ENCODE results near the gene PEAK1. TPM values are rescaled to one million over a fixed set of nuclear protein-coding genes. Genes with fewer than 3 reads are reported as not detected.

Gene PEAK1
- total RNA-seq, 1 experiment from 2014 or later = 21.2 TPM

DNA sequence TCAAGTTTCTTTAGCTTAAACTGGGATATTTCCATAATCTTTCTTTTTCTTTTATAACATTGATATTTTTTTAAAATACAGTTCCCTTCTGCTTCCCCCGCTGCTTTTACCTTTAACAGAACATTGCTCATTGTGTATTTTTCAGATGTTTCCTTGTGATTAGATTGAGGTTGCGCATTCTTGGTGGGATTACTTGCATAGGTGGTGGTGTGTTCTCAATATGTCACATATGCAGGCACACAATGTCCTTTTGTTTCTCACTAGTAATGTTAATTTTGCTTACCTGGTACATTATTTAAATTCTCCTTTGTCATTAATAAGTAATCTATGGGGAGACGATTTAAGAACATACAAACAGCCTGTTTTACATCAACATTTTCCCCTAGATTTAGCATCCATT is 49.0 kb upstream of the PEAK1 start:
- DNase-seq = no peak
- Histone ChIP-seq H2AFZ (ENCODE audit: low read length) (no peak overlapping the region), H2BK120ac (ENCODE audit: low read depth, low read length, poor library complexity, severe bottlenecking) (no peak overlapping the region), H3K23ac (ENCODE audit: insufficient read length, low read depth, low read length) (no peak overlapping the region), H3K9ac (ENCODE audit: extremely low read depth, insufficient read length, low read length) (no peak overlapping the region), H2BK12ac (ENCODE audit: insufficient read length, low read depth, low read length) (no peak overlapping the region), H3K4ac (ENCODE audit: low read depth, low read length) (no peak overlapping the region), H3K18ac (ENCODE audit: insufficient read length, low read depth, low read length) (no peak overlapping the region), H4K5ac (ENCODE audit: insufficient read length, low read depth, low read length) (no peak overlapping the region), H3K79me2 (ENCODE audit: insufficient read depth, low read length) (no peaks in the 10 kb centered on the region), H3K4me2 (ENCODE audit: insufficient read depth, insufficient read length, low read length) (no peak overlapping the region), H3K23me2 (ENCODE audit: insufficient read length, low read depth, low read length, poor library complexity, severe bottlenecking) (no peaks in the 10 kb centered on the region), H3K79me1 (ENCODE audit: insufficient read depth, low read depth, low read length, poor library complexity, severe bottlenecking) (no peaks in the 10 kb centered on the region), H4K8ac (replicated peaks; ENCODE audit: insufficient read length, low read depth, low read length) (no peak overlapping the region), H3K9me3 (ENCODE audit: control insufficient read depth, low read depth, low read length) (no peaks in the 10 kb centered on the region), H3K4me1 (ENCODE audit: insufficient read depth, low read length) (no peaks in the 10 kb centered on the region; the same call in 1 of the 2 replicates), H3T11ph (ENCODE audit: low read length) (no peak overlapping the region), H2AK5ac (ENCODE audit: insufficient read length, low read length) (no peak overlapping the region), H4K91ac (ENCODE audit: insufficient read length, low read depth, low read length) (no peak overlapping the region), H2BK20ac (ENCODE audit: low read depth, low read length, poor library complexity, severe bottlenecking) (no peak overlapping the region), H4K20me1 (ENCODE audit: control insufficient read depth, insufficient read depth, insufficient read length) (no peaks in the 10 kb centered on the region), H3K56ac (ENCODE audit: insufficient read length, low read depth, low read length) (no peak overlapping the region), H3K27me3 (ENCODE audit: insufficient read depth, low read length) (no peaks in the 10 kb centered on the region; the same call in 1 of the 2 replicates), H2BK15ac (ENCODE audit: low read depth, low read length) (no peak overlapping the region), H3K27ac (ENCODE audit: insufficient read length, low read depth, low read length) (no peak overlapping the region), H3K14ac (ENCODE audit: insufficient read depth, low read length) (no peak overlapping the region), H2BK5ac (ENCODE audit: insufficient read length, low read length) (no peak overlapping the region)
- TF ChIP-seq CTCF (conservative IDR thresholded peaks at IDR 0.05) = no peak
- no CpG with 5 or more reads among the region's 3 CpGs for WGBS (ENCODE audit: extremely low coverage, insufficient read length, low lambda C conversion rate)
- no peaks in the 10 kb centered on the region for H3K27me3 Mint-ChIP-seq (ENCODE audit: low read depth)
- no peak overlapping the region for H3K4me3 Mint-ChIP-seq
- peaks cover 0 to 4% of the 10 kb centered on the region in 2 experiments; a peak in 1 of 5 replicates for H3K9me3 Mint-ChIP-seq
- peak overlapping the region in 2 of 3 experiments; percentile 55 to 81; a peak in 4 of 7 replicates for H3K27ac Mint-ChIP-seq
- peaks cover 22 to 53% (median 48%) of the 10 kb centered on the region in 3 experiments for H3K36me3 Mint-ChIP-seq (ENCODE audit: insufficient read depth in 1 of 3, low read depth in 3 of 3)
- H3K4me1 Mint-ChIP-seq = peaks cover 18% of the 10 kb centered on the region in 2 experiments

Data from H9 (cell line).